GM18909 (cell line): ENCODE results near the gene IPO11.
A peak's percentile ranks its signal among the peaks of the same experiment; 100 is the strongest.

Experiments used
- ATAC-seq: cut with Tn5 transposase; IDR thresholded peaks from one replicate; pipeline ENCODE4 v1.9.1; 2021; ENCODE audit warnings: mild to moderate bottlenecking; ENCODE audit not compliant: unreplicated experiment, poor library complexity

The IPO11 gene

GRCh38 chr5:62412549-62413329, at the start of gene IPO11:
TSS of gene IPO11 (plus strand) at chr5:62412763. CDS start at chr5:62437280, 24,517 bp downstream.
- peak; percentile 97 for ATAC-seq

- no peak for ATAC-seq
Measured at GRCh38 chr5:62369039-62369438, 43.5 kb upstream of the IPO11 start.

GRCh38 chr5:62371409-62371808, 41.2 kb upstream of the IPO11 start:
- no peak for ATAC-seq

- ATAC-seq = no peak
Measured at GRCh38 chr5:62372600-62372999, 40.0 kb upstream of the IPO11 start.

- no peak for ATAC-seq
Measured at GRCh38 chr5:62373382-62373781, 39.2 kb upstream of the IPO11 start.

- no peak for ATAC-seq
Measured at GRCh38 chr5:62374090-62374489, 38.5 kb upstream of the IPO11 start.

- no peak for ATAC-seq
Measured at GRCh38 chr5:62375627-62376026, 36.9 kb upstream of the IPO11 start.

- no peak for ATAC-seq
Measured at GRCh38 chr5:62376064-62376463, 36.5 kb upstream of the IPO11 start.

GRCh38 chr5:62385131-62385530, 27.4 kb upstream of the IPO11 start:
- no peak for ATAC-seq

- ATAC-seq = no peak
Measured at GRCh38 chr5:62385816-62386400, 26.7 kb upstream of the IPO11 start.

- ATAC-seq = no peak
Measured at GRCh38 chr5:62386824-62387223, 25.7 kb upstream of the IPO11 start.

GRCh38 chr5:62395210-62395950, 17.2 kb upstream of the IPO11 start:
- no peak for ATAC-seq

- peak; percentile 98 for ATAC-seq
Measured at GRCh38 chr5:62403411-62404250, 8.9 kb upstream of the IPO11 start, which contains the start of gene DIMT1. TSS of gene DIMT1 (minus strand) at chr5:62403905. CDS start at chr5:62403772, 133 bp downstream.

- ATAC-seq = no peak
Measured at GRCh38 chr5:62413711-62414110, 1.1 kb downstream of the IPO11 start.

- ATAC-seq = no peak
Measured at GRCh38 chr5:62418462-62419076, 6.0 kb downstream of the IPO11 start.

- ATAC-seq = no peak
Measured at GRCh38 chr5:62419609-62420008, 7.0 kb downstream of the IPO11 start.

- no peak for ATAC-seq
Measured at GRCh38 chr5:62421414-62421813, 8.9 kb downstream of the IPO11 start.

- ATAC-seq = no peak
Measured at GRCh38 chr5:62424763-62425162, 12.2 kb downstream of the IPO11 start.

GRCh38 chr5:62431735-62432620, 19.4 kb downstream of the IPO11 start:
- ATAC-seq = no peak
